ENCODE data around the gene RFTN2.
"Not testable (repeated sequence)": the region's sequence is repeated elsewhere in the genome, so short reads cannot be mapped to it uniquely, and the experiment has no call there.

RFTN2 gene

GRCh38 chr2:197674060-197674459 lies 1.3 kb downstream of the RFTN2 start:
- no peak for DNase-seq (ENCODE audit: low read depth)

DNA sequence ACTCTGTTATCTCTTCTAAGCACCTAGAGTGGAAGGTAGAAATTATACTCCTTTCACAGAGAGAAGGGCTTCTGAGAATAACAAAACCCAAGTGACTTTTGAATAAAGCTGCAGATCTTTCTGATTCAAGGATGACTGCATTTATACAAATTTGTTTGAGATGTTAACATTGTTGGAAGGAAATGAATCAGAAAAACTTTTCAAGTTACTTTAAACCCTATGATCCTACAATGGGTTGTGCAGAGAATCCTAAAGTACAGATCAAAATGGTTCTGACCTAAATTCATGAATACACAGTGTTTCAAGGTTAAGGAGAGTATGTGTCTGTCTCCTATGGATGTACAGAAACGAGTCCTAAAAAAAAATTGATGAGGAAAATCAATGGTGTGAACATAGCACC lies 1.8 kb downstream of the RFTN2 start:
- no peak for DNase-seq (ENCODE audit: low read depth)

GRCh38 chr2:197673106-197673505 lies 2.3 kb downstream of the RFTN2 start:
- no peak for DNase-seq (ENCODE audit: low read depth)

DNA sequence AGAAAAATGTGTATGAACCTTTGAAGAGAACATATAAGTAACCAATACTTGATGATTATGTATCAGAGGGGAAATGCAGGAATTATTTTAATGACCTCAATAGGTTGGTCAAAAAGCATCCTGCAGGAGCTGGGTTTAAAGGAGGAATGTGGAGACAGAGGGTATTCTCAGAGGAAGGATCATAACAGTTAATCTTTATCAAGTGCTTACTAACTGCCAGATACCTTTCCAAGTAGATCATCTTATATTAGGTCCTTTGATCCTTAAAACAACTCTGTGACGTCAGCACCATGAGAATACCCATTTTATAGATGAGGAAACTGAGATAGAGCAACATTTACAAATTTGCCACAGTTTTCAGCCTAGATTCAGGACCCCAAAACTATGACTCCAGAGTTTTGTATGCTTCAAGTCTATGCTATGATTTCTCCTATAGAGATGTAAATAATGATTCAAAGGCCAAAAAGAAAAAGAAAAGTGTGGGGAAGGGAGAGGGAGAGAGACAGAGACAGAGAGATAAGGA lies 3.0 kb downstream of the RFTN2 start:
- DNase-seq (ENCODE audit: low read depth) = no peak

DNA sequence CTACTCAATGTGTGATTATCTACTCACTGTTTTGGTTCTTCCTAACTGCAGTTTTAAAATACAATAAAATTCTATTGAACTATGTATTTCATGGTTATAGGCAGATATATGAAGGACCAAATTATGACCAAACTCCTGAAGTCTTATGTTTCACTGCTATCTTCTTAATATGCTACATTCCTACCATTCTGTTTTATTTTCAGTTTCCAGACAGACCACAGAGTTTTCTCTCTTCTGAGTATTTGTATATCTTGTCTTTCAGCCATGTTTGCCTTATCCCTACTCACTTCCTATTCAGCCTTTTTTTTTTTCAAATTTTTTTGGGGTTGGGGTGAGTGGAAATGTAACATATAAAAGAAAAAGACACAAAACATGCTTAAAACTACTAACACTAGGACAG lies 6.3 kb downstream of the RFTN2 start:
- no peak for DNase-seq (ENCODE audit: low read depth)

DNA sequence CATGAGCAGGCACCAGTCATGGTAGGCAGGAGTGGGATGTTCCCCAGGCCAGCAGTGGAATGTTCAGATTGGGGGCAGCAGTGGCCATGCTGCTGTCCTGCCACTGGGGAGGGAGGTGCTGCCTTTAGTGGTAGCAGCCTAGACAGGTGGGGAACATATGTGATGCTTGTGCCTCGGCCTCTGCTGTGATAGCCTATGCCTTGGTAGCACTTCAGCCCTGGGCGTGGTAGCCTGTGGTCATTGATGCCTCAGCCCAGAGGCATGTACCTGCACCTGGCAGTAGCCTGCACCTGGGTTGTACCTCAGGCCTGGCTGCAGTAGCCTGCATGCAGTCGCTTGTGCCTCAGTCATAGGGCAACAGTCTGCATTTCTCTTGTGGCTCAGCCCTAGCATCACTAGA lies 7.1 kb downstream of the RFTN2 start:
- no peak for DNase-seq (ENCODE audit: low read depth)

DNA sequence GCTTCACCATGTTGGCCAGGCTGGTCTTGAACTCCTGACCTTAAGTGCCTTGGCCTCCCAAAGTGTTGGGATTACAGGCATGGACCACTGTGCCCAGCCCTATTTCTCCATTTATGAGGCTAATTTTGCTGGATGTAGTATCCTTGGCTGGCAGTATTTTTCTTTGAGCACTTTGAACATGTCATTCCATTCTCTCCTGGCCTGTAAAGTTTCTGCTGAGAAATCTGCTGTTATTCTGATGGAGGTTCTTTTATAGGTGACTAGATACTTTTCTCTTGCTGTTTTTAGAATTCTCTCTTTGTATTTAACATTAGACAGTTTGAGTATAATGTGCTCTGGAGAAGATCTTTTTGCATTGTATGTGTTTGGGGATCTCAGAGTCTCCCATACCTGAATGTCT lies 9.1 kb downstream of the RFTN2 start:
- no peak for DNase-seq (ENCODE audit: low read depth)

GRCh38 chr2:197661626-197662025 lies 13.8 kb downstream of the RFTN2 start:
- no peak for DNase-seq (ENCODE audit: low read depth)

DNA sequence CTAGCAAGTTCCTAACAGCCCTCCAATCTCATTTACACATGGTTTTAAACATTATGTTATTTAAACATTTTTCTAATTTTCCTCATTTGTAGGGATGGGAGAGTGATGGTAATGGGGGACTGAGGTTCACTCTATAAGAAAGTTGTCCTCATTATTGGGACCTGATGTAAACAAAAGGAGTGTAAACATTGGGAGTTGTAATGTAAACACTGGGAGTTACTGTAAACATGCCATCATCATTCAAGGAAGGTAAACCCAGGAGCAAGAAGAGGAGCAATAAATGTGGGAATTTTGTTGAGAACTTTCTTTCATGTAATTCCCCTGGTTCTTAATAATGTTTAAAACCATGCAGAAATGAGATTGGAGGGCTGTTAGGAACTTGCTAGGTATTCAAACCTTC lies 17.8 kb downstream of the RFTN2 start:
- no peak for DNase-seq (ENCODE audit: low read depth)

GRCh38 chr2:197647961-197648690 lies 27.3 kb downstream of the RFTN2 start:
- no peak for DNase-seq (ENCODE audit: low read depth)

GRCh38 chr2:197641666-197642065 lies 33.7 kb downstream of the RFTN2 start:
- DNase-seq (ENCODE audit: low read depth) = no peak

- DNase-seq (ENCODE audit: low read depth) = not testable (repeated sequence)
Measured at GRCh38 chr2:197640571-197641122, 34.7 kb downstream of the RFTN2 start.

DNA sequence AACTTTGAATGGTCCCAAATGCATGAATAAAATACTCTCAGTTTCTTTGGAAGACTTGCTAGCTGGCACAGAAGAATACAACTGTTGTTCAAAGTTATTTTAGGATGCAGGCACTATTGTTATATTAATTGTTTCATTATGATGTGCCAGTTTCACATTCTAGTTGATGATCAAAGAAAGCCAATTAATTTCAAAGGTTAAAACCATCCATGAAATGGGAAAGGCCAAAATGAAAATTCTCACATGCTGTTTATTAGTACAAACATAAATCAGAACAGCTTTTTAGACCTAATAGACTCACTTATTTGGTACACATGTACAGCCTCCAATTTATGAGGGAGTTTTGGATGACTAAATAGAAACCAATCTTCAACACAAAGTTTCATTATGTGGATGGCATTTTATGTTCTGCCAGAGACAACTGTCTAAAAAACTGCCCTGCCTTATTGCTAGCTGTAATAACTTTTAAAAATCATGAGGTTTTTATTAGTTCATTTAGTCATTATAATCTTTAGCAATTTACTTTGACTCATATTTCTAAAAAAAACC lies 42.2 kb downstream of the RFTN2 start:
- DNase-seq (ENCODE audit: low read depth) = no peak

DNA sequence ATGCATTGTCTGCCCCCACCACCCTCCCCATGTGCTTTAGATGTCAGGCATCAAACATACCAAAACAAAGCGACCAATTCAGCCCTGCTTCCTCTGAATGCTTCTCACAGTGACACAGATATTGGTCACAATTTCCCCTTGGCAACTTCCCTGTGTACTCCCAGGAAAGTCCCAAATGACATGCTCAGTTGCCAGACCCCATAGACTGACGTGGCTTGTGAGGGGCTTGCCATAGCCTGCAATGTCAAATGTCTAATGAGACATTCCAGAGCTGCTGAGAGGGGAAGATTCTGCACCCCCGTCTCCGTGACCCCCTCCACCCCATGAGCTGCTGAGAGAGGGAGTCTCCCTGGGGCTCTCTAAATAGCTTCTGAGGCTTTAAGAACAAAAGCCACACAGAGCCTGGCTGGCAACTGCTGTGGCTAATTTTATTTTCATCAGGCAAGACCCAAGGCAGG lies 47.3 kb downstream of the RFTN2 start:
- no peak for DNase-seq (ENCODE audit: low read depth)

DNA sequence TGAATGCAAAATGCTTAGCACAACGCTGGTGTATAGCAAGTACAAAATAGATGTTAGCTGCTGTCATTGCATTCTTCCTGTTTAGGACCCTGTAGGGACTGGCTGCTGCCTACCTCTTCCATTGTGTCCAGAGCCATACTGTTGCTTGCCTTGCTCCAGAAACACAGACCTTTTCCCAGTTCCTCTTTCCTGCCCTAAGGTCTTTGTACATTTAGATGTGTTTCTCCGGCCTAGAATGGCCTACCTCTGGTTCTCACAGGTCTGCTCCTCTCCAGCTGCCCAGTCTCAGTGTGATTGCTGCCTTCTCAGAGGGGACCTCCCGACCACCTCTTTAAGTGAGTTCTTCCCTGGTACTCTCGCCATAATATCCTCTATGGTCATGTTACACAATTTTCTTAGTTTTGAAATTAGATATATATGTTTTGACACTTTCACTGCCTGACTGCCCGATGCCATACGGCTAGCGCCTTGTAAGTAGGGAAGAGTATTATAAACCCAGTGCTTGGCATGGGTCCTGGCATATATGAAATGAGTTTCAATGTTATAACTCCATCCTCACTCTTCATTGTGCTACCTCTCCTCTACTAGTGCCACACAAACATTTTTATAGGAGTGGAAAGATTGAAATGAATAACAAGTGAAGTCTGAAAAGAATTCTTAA lies 48.3 kb downstream of the RFTN2 start:
- DNase-seq (ENCODE audit: low read depth) = no peak

- no peak for DNase-seq (ENCODE audit: low read depth)
Measured at GRCh38 chr2:197620133-197620532, 55.3 kb downstream of the RFTN2 start.

DNA sequence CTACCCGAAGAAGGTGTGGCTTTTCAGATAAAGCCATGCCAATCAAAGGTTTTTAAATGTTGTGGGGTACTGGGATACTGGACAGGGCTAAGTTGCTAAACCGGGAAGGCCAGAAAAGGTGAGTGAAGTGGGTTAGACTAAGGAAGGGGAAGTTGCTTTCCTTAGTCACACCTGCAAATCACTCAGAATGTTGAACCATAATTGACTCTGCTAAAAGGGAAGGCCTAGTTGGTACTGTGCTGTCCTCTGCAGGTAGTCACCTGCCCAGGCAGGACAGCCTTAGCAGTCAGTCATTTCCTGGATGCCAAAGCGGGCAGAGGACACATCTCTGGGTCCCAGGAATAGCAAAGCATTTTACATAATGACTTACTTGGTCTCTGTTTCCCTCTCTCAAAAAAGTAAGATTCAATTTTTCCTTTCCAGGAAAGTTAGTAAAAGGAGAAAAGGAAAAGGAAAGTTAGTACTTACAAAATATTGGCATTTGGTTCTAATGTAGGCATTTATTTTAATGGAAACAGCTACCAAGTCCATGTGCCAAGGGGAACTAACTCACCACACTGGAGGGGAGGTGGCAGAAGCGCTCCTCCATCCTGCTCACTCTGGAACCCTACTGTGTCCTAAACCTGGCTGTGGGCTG lies 60.3 kb downstream of the RFTN2 start:
- DNase-seq (ENCODE audit: low read depth) = no peak

- no peak for DNase-seq (ENCODE audit: low read depth)
Measured at GRCh38 chr2:197614532-197614931, 60.9 kb downstream of the RFTN2 start.

GRCh38 chr2:197613509-197613987 lies 61.8 kb downstream of the RFTN2 start:
- no peak for DNase-seq (ENCODE audit: low read depth)

DNA sequence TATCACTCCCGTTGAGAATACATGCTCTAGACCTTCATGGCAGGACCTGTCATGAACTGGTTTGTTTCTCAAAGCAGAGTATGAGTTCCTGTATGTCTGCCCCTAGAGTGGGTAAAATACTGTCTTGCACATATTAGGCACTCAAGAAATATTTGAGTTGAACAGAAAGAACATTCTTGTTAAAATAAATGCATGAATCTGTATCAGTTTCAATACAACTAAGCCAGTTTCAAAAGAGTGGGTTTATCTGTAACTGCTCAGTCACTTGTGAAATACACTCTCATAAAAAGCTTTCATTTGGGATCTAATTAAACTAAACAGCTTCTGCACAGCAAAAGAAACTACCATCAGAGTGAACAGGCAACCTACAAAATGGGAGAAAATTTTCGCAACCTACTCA lies 69.2 kb downstream of the RFTN2 start:
- no peak for DNase-seq (ENCODE audit: low read depth)

GRCh38 chr2:197604117-197604860 lies 71.1 kb downstream of the RFTN2 start:
- no peak for DNase-seq (ENCODE audit: low read depth)

GRCh38 chr2:197601726-197602125 lies 73.7 kb downstream of the RFTN2 start:
- DNase-seq (ENCODE audit: low read depth) = no peak
